H9 (cell line): ENCODE results near the gene CA7. TPM values are rescaled to one million over a fixed set of nuclear protein-coding genes. Genes with fewer than 3 reads are reported as not detected.

ENCODE experiments used
- DNase-seq: peaks from one replicate; pipeline ENCODE4 v3.0.0-alpha.2; 2017
- H2AFZ ChIP-seq: one replicate; pipeline ENCODE4 v1.6.1; 2013; ENCODE audit warnings: mild to moderate bottlenecking, low read length, control low read depth, moderate library complexity
- H2AK5ac ChIP-seq: 2 replicates; pipeline ENCODE4 v1.6.1; 2013; ENCODE audit warnings: low read length, control low read depth, mixed read lengths; ENCODE audit not compliant: insufficient read length
- H2BK120ac ChIP-seq: one replicate; pipeline ENCODE4 v1.6.1; 2013; ENCODE audit warnings: low read depth, mild to moderate bottlenecking, low read length, control low read depth, inconsistent platforms; ENCODE audit not compliant: poor library complexity, severe bottlenecking
- H2BK12ac ChIP-seq: 2 replicates; pipeline ENCODE4 v1.6.1; 2013; ENCODE audit warnings: low read length, control low read depth, mixed read lengths, low read depth; ENCODE audit not compliant: insufficient read length
- H2BK15ac ChIP-seq: 2 replicates; pipeline ENCODE4 v1.6.1; 2013; ENCODE audit warnings: low read depth, low read length, control low read depth
- H2BK20ac ChIP-seq: one replicate; pipeline ENCODE4 v1.6.1; 2013; ENCODE audit warnings: low read depth, mild to moderate bottlenecking, low read length, control low read depth, inconsistent platforms; ENCODE audit not compliant: poor library complexity, severe bottlenecking
- H2BK5ac ChIP-seq: 2 replicates; pipeline ENCODE4 v1.6.1; 2013; ENCODE audit warnings: low read length, control low read depth, mixed read lengths; ENCODE audit not compliant: insufficient read length
- H3K14ac ChIP-seq: 2 replicates; pipeline ENCODE4 v1.6.1; 2013; ENCODE audit warnings: low read length, control low read depth; ENCODE audit not compliant: insufficient read depth
- H3K18ac ChIP-seq: 2 replicates; pipeline ENCODE4 v1.6.1; 2013; ENCODE audit warnings: low read depth, mild to moderate bottlenecking, mixed read lengths, low read length, control low read depth; ENCODE audit not compliant: insufficient read length
- H3K23ac ChIP-seq: 2 replicates; pipeline ENCODE4 v1.6.1; 2013; ENCODE audit warnings: low read length, control low read depth, mixed read lengths, low read depth; ENCODE audit not compliant: insufficient read length
- H3K23me2 ChIP-seq: 2 replicates; pipeline ENCODE4 v1.6.1; 2013; ENCODE audit warnings: low read depth, mild to moderate bottlenecking, mixed read lengths, low read length, control low read depth; ENCODE audit not compliant: insufficient read length, poor library complexity, severe bottlenecking
- H3K27ac ChIP-seq: 2 replicates; pipeline ENCODE4 v1.5.1; 2013; ENCODE audit warnings: low read length, control low read depth, mixed read lengths, low read depth; ENCODE audit not compliant: insufficient read length
- H3K27me3 ChIP-seq: 2 replicates; pipeline ENCODE4 v1.6.1; 2013; ENCODE audit warnings: low read length, control low read depth, inconsistent platforms; ENCODE audit not compliant: insufficient read depth
- H3K4ac ChIP-seq: 2 replicates; pipeline ENCODE4 v1.6.1; 2013; ENCODE audit warnings: low read depth, mild to moderate bottlenecking, control low read depth, inconsistent platforms, low read length, moderate library complexity
- H3K4me1 ChIP-seq: 2 replicates; pipeline ENCODE4 v1.6.1; 2013; ENCODE audit warnings: low read length, control low read depth, inconsistent platforms; ENCODE audit not compliant: insufficient read depth
- H3K4me2 ChIP-seq: 2 replicates; pipeline ENCODE4 v1.6.1; 2013; ENCODE audit warnings: low read length, control low read depth, mixed read lengths; ENCODE audit not compliant: insufficient read length, insufficient read depth
- H3K56ac ChIP-seq: 2 replicates; pipeline ENCODE4 v1.6.1; 2013; ENCODE audit warnings: low read depth, mild to moderate bottlenecking, mixed read lengths, low read length, control low read depth; ENCODE audit not compliant: insufficient read length
- H3K79me1 ChIP-seq: 2 replicates; pipeline ENCODE4 v1.6.1; 2013; ENCODE audit warnings: low read depth, mild to moderate bottlenecking, moderate library complexity, low read length, control low read depth, inconsistent platforms; ENCODE audit not compliant: insufficient read depth, poor library complexity, severe bottlenecking
- H3K79me2 ChIP-seq: 2 replicates; pipeline ENCODE4 v1.6.1; 2013; ENCODE audit warnings: low read length, control low read depth, inconsistent platforms; ENCODE audit not compliant: insufficient read depth
- H3K9ac ChIP-seq: 2 replicates; pipeline ENCODE4 v1.6.1; 2013; ENCODE audit warnings: low read length, control low read depth, mixed read lengths; ENCODE audit not compliant: insufficient read length; ENCODE audit errors: extremely low read depth
- H3K9me3 ChIP-seq: one replicate; pipeline ENCODE4 v1.6.1; 2013; ENCODE audit warnings: low read depth, low read length, inconsistent platforms; ENCODE audit not compliant: control insufficient read depth
- H3T11ph ChIP-seq: one replicate; pipeline ENCODE4 v1.6.1; 2013; ENCODE audit warnings: mild to moderate bottlenecking, low read length, control low read depth, inconsistent platforms
- H4K20me1 ChIP-seq: one replicate; pipeline ENCODE4 v1.6.1; 2013; ENCODE audit not compliant: control insufficient read depth, insufficient read length, insufficient read depth
- H4K5ac ChIP-seq: 2 replicates; pipeline ENCODE4 v1.6.1; 2013; ENCODE audit warnings: low read depth, mild to moderate bottlenecking, mixed read lengths, low read length, control low read depth; ENCODE audit not compliant: insufficient read length
- H4K8ac ChIP-seq: replicated peaks from 2 replicates; pipeline ENCODE4 v1.6.1; 2013; ENCODE audit warnings: low read length, control low read depth, mixed read lengths, low read depth; ENCODE audit not compliant: insufficient read length
- H4K91ac ChIP-seq: 2 replicates; pipeline ENCODE4 v1.6.1; 2013; ENCODE audit warnings: low read depth, mild to moderate bottlenecking, moderate library complexity, mixed read lengths, low read length, control low read depth; ENCODE audit not compliant: insufficient read length
- H3K27ac Mint-ChIP-seq, 3 experiments: 2 replicates in 2 of 3; 3 replicates in 1 of 3; pipeline ENCODE4 v1.8.0; 2020 to 2021; ENCODE audit warnings: mixed read lengths in 3 of 3, mild to moderate bottlenecking in 1 of 3, moderate library complexity in 1 of 3
- H3K27me3 Mint-ChIP-seq: 2 replicates; pipeline ENCODE4 v1.8.0; 2021; ENCODE audit warnings: low read depth, mild to moderate bottlenecking, moderate library complexity, mixed read lengths
- H3K36me3 Mint-ChIP-seq, 3 experiments: 2 replicates in 2 of 3; 3 replicates in 1 of 3; pipeline ENCODE4 v1.8.0; 2020 to 2021; ENCODE audit warnings: low read depth in 3 of 3, mixed read lengths in 3 of 3; ENCODE audit not compliant: insufficient read depth in 1 of 3
- H3K4me1 Mint-ChIP-seq, 2 experiments: 2 replicates each; pipeline ENCODE4 v1.8.0; 2020; ENCODE audit warnings: mixed read lengths in 2 of 2
- H3K4me3 Mint-ChIP-seq, 2 experiments: 2 replicates in 1 of 2; 3 replicates in 1 of 2; pipeline ENCODE4 v1.8.0; 2020 to 2021; ENCODE audit warnings: mild to moderate bottlenecking in 2 of 2, mixed read lengths in 2 of 2, moderate library complexity in 1 of 2
- H3K9me3 Mint-ChIP-seq, 2 experiments: 2 replicates in 1 of 2; 3 replicates in 1 of 2; pipeline ENCODE4 v1.8.0; 2020; ENCODE audit warnings: mild to moderate bottlenecking in 2 of 2, mixed read lengths in 2 of 2, moderate library complexity in 1 of 2
- CTCF ChIP-seq: fragments of 200-600 bp; sonication (generic); conservative IDR thresholded peaks from 3 replicates; pipeline ENCODE4 v1.8.0; 2021; ENCODE audit warnings: antibody characterized with exemption, mild to moderate bottlenecking
- WGBS: extraction: QIAGEN DNeasy Blood & Tissue Kit; methylation state at CpG from one replicate; pipeline ENCODE4 v1.1.7; 2013; ENCODE audit warnings: missing lambda C conversion rate, low lambda C conversion rate, mixed read lengths; ENCODE audit not compliant: insufficient read length; ENCODE audit errors: extremely low coverage; 5-methylcytosine and 5-hydroxymethylcytosine counted together
- total RNA-seq: library from RNA; stranded (reverse); gene quantifications from 2 replicates; pipeline ENCODE4 v1.2.1, GENCODE V29; 2021

Gene CA7
- total RNA-seq, 1 experiment from 2014 or later = 0.81 TPM

GRCh38 chr16:66894055-66894454, 49.8 kb downstream of the CA7 start:
- no peak overlapping the region for H3K27ac Mint-ChIP-seq
- no peak for TF ChIP-seq CTCF
- H3K4me1 Mint-ChIP-seq = peaks cover 6 to 7% of the 10 kb centered on the region in 2 experiments
- H3T11ph ChIP-seq = no peak overlapping the region
- H3K9ac ChIP-seq = no peak overlapping the region
- H3K27me3 Mint-ChIP-seq = peaks cover 3% of the 10 kb centered on the region
- no peak overlapping the region for H3K23ac ChIP-seq
- H4K91ac ChIP-seq = no peak overlapping the region
- no peaks in the 10 kb centered on the region for H3K9me3 ChIP-seq
- H3K27ac ChIP-seq = no peak overlapping the region
- H2AK5ac ChIP-seq = no peak overlapping the region
- no peak overlapping the region for H3K18ac ChIP-seq
- no peaks in the 10 kb centered on the region for H3K4me1 ChIP-seq
- no peak overlapping the region for H3K4me2 ChIP-seq
- H2BK20ac ChIP-seq = no peak overlapping the region
- H3K14ac ChIP-seq = no peak overlapping the region
- H4K20me1 ChIP-seq = peaks cover 4% of the 10 kb centered on the region
- no peak overlapping the region for H2BK15ac ChIP-seq
- H3K9me3 Mint-ChIP-seq = no peaks in the 10 kb centered on the region
- H3K79me2 ChIP-seq = no peaks in the 10 kb centered on the region
- DNase-seq = no peak
- H2AFZ ChIP-seq = no peak overlapping the region
- H2BK12ac ChIP-seq = no peak overlapping the region
- no peaks in the 10 kb centered on the region for H3K27me3 ChIP-seq
- no peak overlapping the region for H2BK120ac ChIP-seq
- H3K36me3 Mint-ChIP-seq = peaks cover 0 to 7% (median 4%) of the 10 kb centered on the region in 3 experiments; a peak in 2 of 7 replicates
- no peak overlapping the region for H4K5ac ChIP-seq
- H2BK5ac ChIP-seq = no peak overlapping the region
- WGBS = no CpG with 5 or more reads among the region's 2 CpGs
- no peak overlapping the region for H3K4ac ChIP-seq
- no peak overlapping the region for H3K56ac ChIP-seq
- no peaks in the 10 kb centered on the region for H3K79me1 ChIP-seq
- no peak overlapping the region for H4K8ac ChIP-seq
- H3K23me2 ChIP-seq = no peaks in the 10 kb centered on the region
- H3K4me3 Mint-ChIP-seq = no peak overlapping the region
